Skin epidermis (tissue), 12 donors: ENCODE results near the gene ZNF8.
"Not testable (repeated sequence)": the region's sequence is repeated elsewhere in the genome, so short reads cannot be mapped to it uniquely, and the experiment has no call there.

ENCODE experiments used
- H3K27ac ChIP-seq, 21 experiments: fragments of 200-600 bp; sonication (generic) in 11 of 21; one replicate each; pipeline ENCODE4 v1.5.0; 2020; ENCODE audit warnings: mild to moderate bottlenecking in 3 of 21, inconsistent platforms in 2 of 21, moderate library complexity in 2 of 21
- H3K4me3 ChIP-seq, 7 experiments: fragments of 200-600 bp; sonication (generic) in 2 of 7; one replicate each; pipeline ENCODE4 v1.5.0; 2020; ENCODE audit warnings: inconsistent platforms in 2 of 7, mild to moderate bottlenecking in 2 of 7, moderate library complexity in 1 of 7

Gene ZNF8

GRCh38 chr19:58291943-58292342, 13.2 kb downstream of the ZNF8 start:
- no peak overlapping the region for H3K27ac ChIP-seq
- H3K4me3 ChIP-seq, result no peak overlapping the region

DNA sequence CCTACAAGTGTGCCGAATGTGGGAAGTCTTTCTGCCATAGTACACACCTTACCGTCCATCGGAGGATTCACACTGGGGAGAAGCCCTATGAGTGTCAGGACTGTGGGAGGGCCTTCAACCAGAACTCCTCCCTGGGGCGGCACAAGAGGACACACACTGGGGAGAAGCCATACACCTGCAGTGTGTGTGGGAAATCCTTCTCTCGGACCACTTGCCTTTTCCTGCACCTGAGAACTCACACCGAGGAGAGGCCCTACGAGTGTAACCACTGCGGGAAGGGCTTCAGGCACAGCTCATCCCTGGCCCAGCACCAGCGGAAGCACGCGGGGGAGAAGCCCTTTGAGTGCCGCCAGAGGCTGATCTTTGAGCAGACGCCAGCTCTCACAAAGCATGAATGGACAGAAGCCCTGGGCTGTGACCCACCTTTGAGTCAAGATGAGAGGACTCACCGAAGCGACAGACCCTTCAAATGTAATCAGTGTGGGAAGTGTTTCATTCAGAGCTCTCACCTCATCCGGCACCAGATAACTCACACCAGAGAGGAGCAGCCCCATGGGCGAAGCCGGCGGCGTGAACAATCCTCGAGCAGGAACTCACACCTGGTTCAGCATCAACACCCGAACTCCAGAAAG, 16.1 kb downstream of the ZNF8 start:
- no peak overlapping the region for H3K4me3 ChIP-seq
- no peak overlapping the region for H3K27ac ChIP-seq

DNA sequence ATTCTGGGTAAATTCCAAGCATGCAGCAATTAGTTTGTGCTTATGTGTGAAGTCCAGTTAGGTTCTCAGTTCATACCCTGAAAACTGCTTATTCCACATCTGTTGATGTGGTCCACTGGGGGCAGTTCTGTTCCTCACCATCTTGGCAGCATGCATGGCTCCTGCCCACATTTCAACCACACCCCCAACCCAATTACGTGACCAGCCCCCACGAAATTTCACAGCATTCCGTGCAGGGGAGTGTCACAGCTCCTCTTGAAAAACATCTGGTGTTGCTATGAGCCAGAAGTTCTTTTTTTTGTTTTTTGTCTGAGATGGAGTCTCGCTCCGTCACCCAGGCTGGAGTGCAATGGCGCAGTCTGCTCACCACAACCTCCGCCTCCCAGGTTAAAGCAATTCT, 17.3 kb downstream of the ZNF8 start:
- H3K4me3 ChIP-seq, result no peak overlapping the region
- peak overlapping the region in 2 of 21 experiments; percentile 55 to 58 for H3K27ac ChIP-seq

- Histone ChIP-seq H3K27ac (no peak overlapping the region), H3K4me3 (no peak overlapping the region)
Observed at GRCh38 chr19:58300620-58301019, 21.9 kb downstream of the ZNF8 start.

DNA sequence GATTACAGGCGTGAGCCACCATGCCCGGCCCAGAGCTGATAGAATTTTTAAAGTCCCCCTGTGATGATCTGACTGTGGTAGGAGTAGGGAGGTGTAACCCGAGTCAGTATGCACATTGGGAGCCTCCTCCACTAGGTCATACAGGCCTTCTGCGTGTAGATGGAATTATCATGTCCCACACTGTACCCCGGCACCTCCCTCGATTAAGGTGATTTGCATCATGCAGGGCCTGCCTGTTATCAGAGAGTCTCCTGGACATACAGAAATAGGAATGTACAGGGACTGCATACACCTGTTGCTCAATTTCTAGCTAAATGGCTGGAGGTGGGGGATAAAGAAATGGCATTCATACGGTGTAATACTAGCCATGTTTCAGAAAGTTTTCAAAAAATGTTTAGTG, 25.5 kb downstream of the ZNF8 start:
- H3K4me3 ChIP-seq, result peak overlapping the region in 1 of 7 experiments; percentile 91

GRCh38 chr19:58304748-58305064, 26.0 kb downstream of the ZNF8 start:
- Histone ChIP-seq H3K27ac (peak overlapping the region in 19 of 21 experiments; percentile 13 to 96 (median 84)), H3K4me3 (peak overlapping the region; percentile 50 to 91 (median 80))

More for the DNA sequence above, 25.5 kb downstream of the ZNF8 start:
- H3K27ac ChIP-seq, result peak overlapping the region in 9 of 21 experiments; percentile 13 to 96 (median 91)

DNA sequence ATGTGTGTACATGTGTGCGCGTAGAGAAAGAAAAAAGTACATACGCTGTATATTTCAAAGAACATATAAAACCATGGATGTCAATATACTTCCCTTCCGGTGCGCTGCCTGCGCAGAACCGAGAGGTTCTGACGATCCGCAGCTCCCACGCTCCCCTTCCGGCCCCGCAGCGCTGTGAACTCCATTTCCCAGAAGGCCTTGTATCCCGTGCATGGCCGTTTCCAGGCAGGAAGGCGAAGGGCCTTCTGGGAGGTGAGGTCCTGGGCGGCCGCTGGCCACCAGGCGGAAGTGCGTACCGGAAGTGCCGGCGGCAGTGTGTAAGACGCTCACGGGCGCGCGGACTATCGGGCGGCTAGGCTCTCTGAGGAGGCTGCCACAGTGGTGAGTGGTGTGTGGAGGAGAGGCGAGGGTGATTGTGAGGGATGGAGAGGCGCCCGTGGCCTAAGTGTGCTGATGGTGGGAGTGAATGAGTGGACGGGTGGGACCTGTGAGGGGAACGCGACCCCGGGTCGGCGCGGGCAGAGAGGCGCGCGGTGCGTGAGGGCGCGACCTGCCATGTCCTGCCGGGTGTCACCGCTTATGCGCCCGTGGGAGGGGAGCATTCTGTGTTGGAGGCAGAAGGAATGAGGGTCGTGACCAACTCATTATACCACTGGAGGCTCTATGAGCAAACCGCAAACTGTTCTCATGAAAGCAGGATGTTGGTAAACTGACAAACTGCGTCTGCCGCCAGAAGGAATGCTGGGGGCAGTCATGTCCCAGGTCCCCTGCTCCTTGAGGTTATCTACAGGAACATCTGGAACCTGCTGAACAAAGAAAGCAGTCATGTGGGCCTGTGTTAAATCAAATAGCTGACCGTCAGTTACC, 26.5 kb downstream of the ZNF8 start, which contains the start of gene ERVK3-1:
TSS of gene ERVK3-1 (plus strand) at position 313 of the 867 bp plus-strand sequence. CDS start 6,792 bp downstream, outside the sequence.
- H3K27ac ChIP-seq, result peak within 1 kb of the TSS; percentile 13 to 96 (median 88)
- peak within 1 kb of the TSS; percentile 50 to 91 (median 80) for H3K4me3 ChIP-seq

DNA sequence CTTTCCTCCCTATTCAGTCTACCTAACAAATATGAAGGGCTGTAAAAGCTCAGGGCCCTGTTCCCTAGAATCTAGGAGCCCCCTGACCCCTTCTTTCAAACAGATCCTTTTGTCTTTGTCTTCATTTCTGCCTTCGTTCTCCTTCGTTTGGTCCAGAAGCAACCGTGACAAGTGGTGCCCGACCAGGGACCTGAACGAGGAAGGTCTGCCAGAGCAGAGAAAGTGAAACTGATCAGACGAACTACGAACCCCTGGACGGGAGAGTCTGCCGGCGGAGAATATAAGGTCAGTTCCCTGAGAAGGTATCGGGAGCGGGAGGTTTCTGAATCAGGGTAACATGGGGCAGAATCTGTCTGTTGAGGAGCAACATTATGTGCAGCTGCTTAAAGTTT, 27.2 kb downstream of the ZNF8 start:
- Histone ChIP-seq H3K4me3 (peak overlapping the region; percentile 50 to 91 (median 80)), H3K27ac (peak overlapping the region in 20 of 21 experiments; percentile 13 to 96 (median 88))

DNA sequence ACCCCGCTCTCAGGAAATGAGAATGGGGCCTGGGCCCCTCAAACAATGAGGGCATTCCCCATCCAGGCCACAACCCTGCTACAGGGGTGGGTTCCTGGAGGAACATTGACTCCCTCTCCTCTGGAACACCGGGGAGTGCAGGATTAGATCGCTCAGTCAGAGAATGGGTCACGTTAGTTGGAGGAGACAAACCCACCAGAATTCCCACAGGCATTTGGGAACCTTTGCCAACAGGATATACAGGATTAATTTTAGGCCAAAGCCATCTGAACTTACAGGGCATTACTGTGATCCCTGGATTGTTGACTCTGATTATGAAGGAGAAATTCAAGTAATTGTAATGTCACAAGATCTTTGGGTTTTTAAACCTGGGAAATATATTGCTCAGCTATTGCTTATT, 29.0 kb downstream of the ZNF8 start:
- H3K4me3 ChIP-seq, result no peak overlapping the region

DNA sequence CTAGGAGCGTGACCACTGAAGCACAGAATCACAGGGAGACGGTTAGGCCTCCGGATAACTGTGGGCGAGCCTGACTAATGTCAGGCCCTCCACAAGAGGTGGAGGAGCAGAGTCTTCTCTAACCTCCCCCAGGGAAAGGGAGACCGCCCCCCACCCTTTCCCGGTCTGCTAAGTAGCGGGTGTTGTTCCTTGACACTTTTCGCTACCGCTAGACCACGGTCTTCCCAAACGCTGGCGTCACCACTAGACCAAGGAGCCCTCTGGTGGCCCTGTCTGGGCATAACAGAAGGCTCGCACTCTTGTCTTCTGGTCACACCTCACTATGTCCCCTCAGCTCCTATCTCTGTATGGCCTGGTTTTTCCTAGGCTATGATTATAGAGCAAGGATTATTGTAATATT, 31.9 kb downstream of the ZNF8 start:
- not testable (repeated sequence) for H3K4me3 ChIP-seq, H3K27ac ChIP-seq

More for the DNA sequence above, 29.0 kb downstream of the ZNF8 start:
- H3K27ac ChIP-seq, result no peak overlapping the region

DNA sequence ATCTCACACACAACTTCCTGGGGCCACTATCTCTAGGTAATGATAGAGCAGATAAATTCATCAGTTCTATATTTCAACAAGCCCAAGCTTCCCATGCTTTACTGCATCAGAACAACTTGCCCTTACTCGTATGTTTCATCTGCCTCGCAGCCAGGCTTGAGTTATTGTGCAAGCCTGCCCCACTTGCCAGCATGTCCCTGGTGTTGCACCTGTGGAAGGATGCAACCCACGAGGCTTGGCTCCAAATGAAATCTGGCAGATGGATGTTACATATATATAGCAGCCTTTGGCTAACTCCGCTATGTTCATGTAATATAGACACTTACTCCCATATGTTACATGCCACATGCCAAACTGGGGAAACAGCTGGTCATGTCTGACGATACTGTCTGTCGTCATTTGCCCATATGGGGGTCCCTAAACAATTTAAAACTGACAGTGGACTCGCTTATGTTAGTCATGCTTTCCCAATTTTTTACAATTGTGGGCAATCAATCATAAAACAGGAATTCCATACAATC, 32.6 kb downstream of the ZNF8 start:
- H3K27ac ChIP-seq, result no peak overlapping the region
- H3K4me3 ChIP-seq, result no peak overlapping the region

DNA sequence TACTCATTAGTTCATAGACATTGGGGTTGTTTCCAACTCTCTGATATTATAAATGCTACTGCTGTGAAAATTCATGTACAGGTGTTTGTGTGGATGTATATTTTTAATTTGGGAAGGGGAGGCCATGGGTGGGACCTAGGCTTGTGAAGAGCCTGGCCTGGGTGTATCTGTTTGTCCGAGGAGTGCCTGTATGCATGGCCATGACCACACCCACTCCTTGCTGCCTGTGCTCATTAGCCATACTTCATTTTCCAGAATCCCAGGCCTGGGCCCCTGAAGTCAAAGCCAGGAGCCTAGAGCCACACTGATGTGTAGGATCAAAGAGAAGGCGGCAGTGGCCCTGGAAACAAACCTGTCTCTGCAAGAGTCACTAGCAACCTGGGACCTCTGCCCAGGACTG, 36.8 kb downstream of the ZNF8 start:
- H3K4me3 ChIP-seq, result no peak overlapping the region
- no peak overlapping the region for H3K27ac ChIP-seq

- no peak overlapping the region for H3K4me3 ChIP-seq
- no peak overlapping the region for H3K27ac ChIP-seq
Observed at GRCh38 chr19:58317476-58318072, 38.8 kb downstream of the ZNF8 start.

GRCh38 chr19:58318297-58318696, 39.5 kb downstream of the ZNF8 start:
- no peak overlapping the region for H3K4me3 ChIP-seq
- H3K27ac ChIP-seq, result no peak overlapping the region

GRCh38 chr19:58319241-58319640, 40.5 kb downstream of the ZNF8 start:
- peak overlapping the region in 3 of 21 experiments; percentile 23 to 42 (median 26) for H3K27ac ChIP-seq
- no peak overlapping the region for H3K4me3 ChIP-seq

DNA sequence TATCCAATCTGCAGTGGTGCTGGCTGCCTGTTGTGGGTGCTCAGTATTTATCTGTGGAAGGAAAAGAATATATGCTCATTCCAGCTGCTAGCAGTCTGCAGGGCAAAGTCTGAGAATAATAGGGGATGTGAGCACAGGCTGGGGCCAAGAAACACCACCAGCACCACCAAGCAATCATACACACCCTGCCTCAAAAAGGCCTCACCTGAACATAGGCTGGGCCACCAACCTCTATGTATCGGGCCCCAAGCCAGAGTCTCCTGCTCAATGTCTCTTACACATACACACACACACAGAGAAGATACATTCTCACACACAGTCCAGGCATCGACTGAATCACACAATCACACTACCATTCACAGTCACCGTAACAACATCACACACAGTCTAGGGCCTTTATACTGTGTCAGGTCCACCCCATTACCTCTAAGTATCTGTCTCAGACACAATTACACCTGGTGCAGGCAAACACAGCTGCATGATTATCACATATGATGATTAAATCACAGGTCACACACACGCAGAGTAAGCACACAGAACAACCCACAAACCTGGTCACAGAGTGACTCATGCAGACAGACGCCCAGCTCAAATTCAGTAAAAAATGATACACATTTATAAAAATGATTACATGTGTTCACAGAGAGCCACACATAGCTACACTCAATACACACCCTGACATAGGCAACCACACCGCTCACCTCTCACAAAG, 46.7 kb downstream of the ZNF8 start:
- Histone ChIP-seq H3K27ac (peak overlapping the region in 9 of 21 experiments; percentile 76 to 90 (median 88)), H3K4me3 (peak overlapping the region in 3 of 7 experiments; percentile 77 to 84 (median 77))

DNA sequence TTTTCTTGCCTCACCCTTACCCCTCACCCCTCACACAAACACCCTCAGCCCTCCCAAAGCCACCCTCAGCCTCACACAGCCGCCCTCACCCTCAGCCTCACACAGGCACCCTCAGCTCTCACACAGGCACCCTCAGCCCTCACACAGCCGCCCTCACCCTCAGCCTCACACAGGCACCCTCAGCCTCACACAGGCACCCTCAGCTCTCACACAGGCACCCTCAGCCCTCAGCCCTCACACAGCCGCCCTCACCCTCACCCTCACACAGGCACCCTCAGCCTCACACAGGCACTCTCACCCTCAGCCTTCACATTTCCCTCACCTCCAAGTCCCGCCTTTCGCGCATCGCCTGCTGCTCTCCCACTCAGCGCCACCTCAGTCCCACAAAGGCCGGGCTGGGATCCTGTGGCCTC, 47.8 kb downstream of the ZNF8 start:
- Histone ChIP-seq H3K27ac (peak overlapping the region in 20 of 21 experiments; percentile 76 to 94 (median 87)), H3K4me3 (peak overlapping the region; percentile 67 to 84 (median 77))

GRCh38 chr19:58326914-58327726, 48.4 kb downstream of the ZNF8 start, which contains the start of gene ZSCAN22:
Gene ZSCAN22 (plus strand): TSS chr19:58326994. CDS start chr19:58334803, 7,809 bp downstream.
- Histone ChIP-seq H3K4me3 (peak within 1 kb of the TSS; percentile 67 to 84 (median 77)), H3K27ac (peak within 1 kb of the TSS; percentile 73 to 94 (median 87))

DNA sequence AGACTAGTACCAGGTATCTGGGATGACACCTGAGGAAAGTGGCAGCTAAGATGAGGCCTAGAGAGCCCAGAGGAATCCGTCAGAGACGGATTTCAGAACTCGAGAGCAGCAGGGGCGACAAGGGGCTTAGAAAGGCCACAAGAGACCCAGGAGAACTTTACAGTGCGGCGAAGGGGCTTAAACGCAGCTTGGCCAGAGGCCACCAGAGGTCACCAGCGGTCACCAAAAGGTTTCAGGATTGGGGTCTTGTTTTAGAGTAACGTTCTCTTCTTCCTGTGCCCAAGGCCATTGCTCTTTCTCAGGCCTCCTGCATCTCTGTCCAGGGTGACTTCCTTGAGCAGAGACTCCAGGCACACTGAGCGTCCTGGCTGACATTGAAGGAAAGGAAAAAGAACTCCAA, 50.2 kb downstream of the ZNF8 start:
- H3K27ac ChIP-seq, result no peak overlapping the region
- no peak overlapping the region for H3K4me3 ChIP-seq
